H1 (cell line): Measurements from ENCODE around the gene NARS2. TPM values are rescaled to one million over a fixed set of nuclear protein-coding genes. Genes with fewer than 3 reads are reported as not detected.
"Not testable (repeated sequence)": the region's sequence is repeated elsewhere in the genome, so short reads cannot be mapped to it uniquely, and the experiment has no call there.

Experiments
- CTCF ChIA-PET: fragments of 300-600 bp; sonication (Branson Sonifier 250); formaldehyde crosslinking; loops from one replicate; lab custom pipeline; 2021; ENCODE audit not compliant: partially characterized antibody; lab: Charles Lee
- POLR2A ChIA-PET: fragments of 300-600 bp; sonication (Branson Sonifier 250); formaldehyde crosslinking; loops from one replicate; lab custom pipeline; 2021; ENCODE audit warnings: inconsistent platforms; ENCODE audit not compliant: partially characterized antibody; lab: Charles Lee
- DNase-seq, 2 experiments: peaks; one replicate each; pipeline versions ENCODE4 v3.0.0 to v3.0.0-alpha.2; 2010 to 2022; ENCODE audit warnings: low spot score in 2 of 2, low read depth in 1 of 2, mixed read lengths in 1 of 2
- FAIRE-seq: peaks from 2 replicates; lab custom pipeline; 2011; peaks lifted over from hg19 to GRCh38; lab: Jason Lieb, UNC
- H2AFZ ChIP-seq: 2 replicates; pipeline ENCODE4 v1.8.1; 2012; ENCODE audit warnings: low read length, inconsistent platforms
- H2AK5ac ChIP-seq: 2 replicates; pipeline ENCODE4 v1.6.1; 2013; ENCODE audit warnings: low read depth, low read length
- H2BK120ac ChIP-seq: replicated peaks from 2 replicates; pipeline ENCODE3; 2013; ENCODE audit warnings: low read depth, low read length, inconsistent platforms
- H2BK12ac ChIP-seq: 2 replicates; pipeline ENCODE4 v1.6.1; 2013; ENCODE audit warnings: low read depth, low read length
- H2BK15ac ChIP-seq: 2 replicates; pipeline ENCODE4 v1.6.1; 2013; ENCODE audit warnings: low read length
- H2BK20ac ChIP-seq: 2 replicates; pipeline ENCODE4 v1.6.1; 2013; ENCODE audit warnings: low read length
- H2BK5ac ChIP-seq: 2 replicates; pipeline ENCODE4 v1.6.1; 2013; ENCODE audit warnings: low read depth, low read length
- H3K14ac ChIP-seq: 2 replicates; pipeline ENCODE4 v1.6.1; 2013; ENCODE audit warnings: inconsistent platforms; ENCODE audit not compliant: insufficient read length
- H3K18ac ChIP-seq: 2 replicates; pipeline ENCODE4 v1.6.1; 2013; ENCODE audit warnings: low read length; ENCODE audit errors: extremely low read depth
- H3K23ac ChIP-seq: 2 replicates; pipeline ENCODE4 v1.6.1; 2013; ENCODE audit warnings: inconsistent platforms; ENCODE audit not compliant: insufficient read length
- H3K23me2 ChIP-seq: 2 replicates; pipeline ENCODE4 v1.6.1; 2013; ENCODE audit warnings: low read depth, low read length
- H3K27ac ChIP-seq: 2 replicates; pipeline ENCODE4 v1.6.1; 2011; ENCODE audit warnings: low read depth, low read length, inconsistent platforms
- H3K27me3 ChIP-seq, 4 experiments: replicated peaks in 1 of 4; 1 replicate in 1 of 4; 2 replicates in 3 of 4; pipeline versions ENCODE4 v1.6.1 to v1.8.1; 2011 to 2013; ENCODE audit warnings: low read length in 3 of 4, mild to moderate bottlenecking in 3 of 4, inconsistent platforms in 2 of 4, mixed read lengths in 2 of 4, moderate library complexity in 1 of 4; ENCODE audit not compliant: control insufficient read depth in 3 of 4, insufficient read depth in 3 of 4; ENCODE audit errors: extremely low read depth in 1 of 4
- H3K36me3 ChIP-seq, 4 experiments: 2 replicates each; pipeline versions ENCODE4 v1.6.1 to v1.8.1; 2011 to 2013; ENCODE audit warnings: mild to moderate bottlenecking in 4 of 4, low read length in 3 of 4, moderate library complexity in 2 of 4, control low read depth in 1 of 4, inconsistent platforms in 1 of 4; ENCODE audit not compliant: insufficient read depth in 4 of 4, control insufficient read depth in 2 of 4
- H3K4ac ChIP-seq: replicated peaks from 2 replicates; pipeline ENCODE3; 2013; ENCODE audit warnings: low read length, low read depth, mixed read lengths, inconsistent platforms; ENCODE audit not compliant: insufficient read length
- H3K4me1 ChIP-seq, 4 experiments: replicated peaks in 1 of 4; 1 replicate in 1 of 4; 2 replicates in 3 of 4; pipeline versions ENCODE4 v1.6.1 to v1.8.1; 2011 to 2013; ENCODE audit warnings: low read length in 3 of 4, inconsistent platforms in 2 of 4, mixed read lengths in 1 of 4; ENCODE audit not compliant: insufficient read depth in 4 of 4, control insufficient read depth in 3 of 4
- H3K4me2 ChIP-seq, 2 experiments: 2 replicates each; pipeline versions ENCODE4 v1.6.1 to v1.8.1; 2011 to 2013; ENCODE audit warnings: low read depth in 2 of 2, low read length in 2 of 2, control low read depth in 1 of 2, inconsistent platforms in 1 of 2, mild to moderate bottlenecking in 1 of 2; ENCODE audit not compliant: insufficient read depth in 1 of 2
- H3K4me3 ChIP-seq, 4 experiments: fragments of 200-600, 300-600 bp in 1 of 4; sonication (generic), shearing (Covaris generic), sonication (Bioruptor Twin) in 1 of 4; 2 replicates each; pipeline versions ENCODE4 v1.5.1 to v1.8.1; 2011 to 2016; ENCODE audit warnings: low read length in 4 of 4, low read depth in 3 of 4, control low read depth in 2 of 4, inconsistent platforms in 2 of 4, mild to moderate bottlenecking in 2 of 4, mixed read lengths in 1 of 4, moderate library complexity in 1 of 4; ENCODE audit not compliant: insufficient read depth in 2 of 4; ENCODE audit errors: extremely low read depth in 1 of 4
- H3K56ac ChIP-seq: replicated peaks from 2 replicates; pipeline ENCODE3; 2013; ENCODE audit warnings: low read depth, mild to moderate bottlenecking, mixed read lengths, low read length, inconsistent platforms; ENCODE audit not compliant: insufficient read length
- H3K79me1 ChIP-seq: 2 replicates; pipeline ENCODE4 v1.6.1; 2013; ENCODE audit warnings: low read depth, low read length, control low read depth
- H3K79me2 ChIP-seq, 2 experiments: 2 replicates each; pipeline versions ENCODE4 v1.6.1 to v1.8.1; 2012 to 2013; ENCODE audit warnings: low read length in 2 of 2, mild to moderate bottlenecking in 2 of 2, inconsistent platforms in 1 of 2; ENCODE audit not compliant: insufficient read depth in 2 of 2, control insufficient read depth in 1 of 2
- H3K9ac ChIP-seq, 4 experiments: replicated peaks in 1 of 4; 1 replicate in 1 of 4; 2 replicates in 3 of 4; pipeline versions ENCODE4 v1.6.1 to v1.8.1; 2011 to 2013; ENCODE audit warnings: low read depth in 3 of 4, low read length in 3 of 4, control low read depth in 2 of 4, mild to moderate bottlenecking in 2 of 4, moderate library complexity in 2 of 4, inconsistent platforms in 1 of 4; ENCODE audit errors: extremely low read depth in 1 of 4
- H3K9me3 ChIP-seq, 2 experiments: 2 replicates each; pipeline versions ENCODE4 v1.6.1 to v1.8.1; 2012 to 2013; ENCODE audit warnings: mild to moderate bottlenecking in 2 of 2, moderate library complexity in 2 of 2, control low read depth in 1 of 2, inconsistent platforms in 1 of 2, low read depth in 1 of 2, low read length in 1 of 2, mixed read lengths in 1 of 2; ENCODE audit not compliant: insufficient read depth in 2 of 2
- H4K20me1 ChIP-seq, 2 experiments: replicated peaks in 1 of 2; 2 replicates each; pipeline versions ENCODE3 to v1.8.1; 2011 to 2013; ENCODE audit warnings: inconsistent platforms in 2 of 2, low read length in 2 of 2, mild to moderate bottlenecking in 1 of 2; ENCODE audit not compliant: insufficient read depth in 2 of 2, control insufficient read depth in 1 of 2
- H4K5ac ChIP-seq: 2 replicates; pipeline ENCODE4 v1.6.1; 2013; ENCODE audit warnings: low read length, low read depth, mixed read lengths, inconsistent platforms; ENCODE audit not compliant: insufficient read length
- H4K8ac ChIP-seq: 2 replicates; pipeline ENCODE4 v1.8.0; 2013; ENCODE audit warnings: mild to moderate bottlenecking, moderate library complexity, low read length, inconsistent platforms; ENCODE audit not compliant: insufficient read depth; ENCODE audit errors: extremely low read depth
- H4K91ac ChIP-seq: replicated peaks from 2 replicates; pipeline ENCODE3; 2013; ENCODE audit warnings: low read length, mixed read lengths, inconsistent platforms; ENCODE audit not compliant: insufficient read length
- WGBS, 2 experiments: shearing (Covaris generic) in 1 of 2; methylation state at CpG; one replicate each; pipeline versions ENCODE4 v1.1.6 to v1.1.7; 2013 to 2015; ENCODE audit warnings: low lambda C conversion rate in 2 of 2, mixed read lengths in 2 of 2, inconsistent platforms in 1 of 2, low coverage in 1 of 2, missing lambda C conversion rate in 1 of 2; ENCODE audit not compliant: insufficient replicate concordance in 2 of 2, insufficient coverage in 1 of 2, insufficient read length in 1 of 2; ENCODE audit errors: extremely low coverage in 1 of 2, missing lambda C conversion rate in 1 of 2; 5-methylcytosine and 5-hydroxymethylcytosine counted together
- polyA plus RNA-seq, 7 experiments: library from polyadenylated mRNA; depleted of rRNA in 3 of 7; stranded (reverse) in 5 of 7; unstranded in 2 of 7; fragments of >200 nt in 5 of 7; fragments of 200-250 nt in 2 of 7; gene quantifications; 1 replicate in 5 of 7; 2 replicates in 1 of 7; 4 replicates in 1 of 7; pipeline versions ENCODE4 v1.2.1 to v1.2.3, GENCODE V29; 2011 to 2013; ENCODE audit warnings: missing spikeins in 2 of 7, mixed read lengths in 2 of 7
- total RNA-seq: library from RNA; stranded (reverse); fragmentation: NEBNext Ultra II Directional; extraction: Animal tissue kit (Norgen Biotek cat#: 25700); gene quantifications from 2 replicates; pipeline ENCODE4 v1.2.1, GENCODE V29; 2021

NARS2 gene
- total and polyA plus RNA-seq, 2 of the 8 experiments (the other 6 are each of a cell fraction or from before 2014, with no cell fraction given) = 26.2 to 51.6 TPM

DNA sequence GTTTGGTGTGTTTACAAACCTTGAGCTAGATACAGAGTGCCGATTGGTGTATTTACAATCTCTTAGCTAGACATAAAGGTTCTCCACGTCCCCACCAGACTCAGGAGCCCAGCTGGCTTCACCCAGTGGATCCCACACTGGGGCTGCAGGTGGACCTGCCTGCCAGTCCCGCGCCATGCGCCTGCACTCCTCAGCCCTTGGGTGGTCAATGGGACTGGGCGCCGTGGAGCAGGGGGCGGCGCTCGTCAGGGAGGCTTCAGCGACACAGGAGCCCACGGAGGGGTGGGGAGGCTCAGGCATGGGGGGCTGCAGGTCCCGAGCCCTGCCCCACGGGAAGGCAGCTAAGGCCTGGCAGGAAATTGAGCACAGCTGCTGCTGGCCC is 109.9 kb downstream of the NARS2 start:
- H4K91ac ChIP-seq, H3K4ac ChIP-seq, H2BK12ac ChIP-seq, H2AFZ ChIP-seq, H2AK5ac ChIP-seq, H3K18ac ChIP-seq, H2BK120ac ChIP-seq, H2BK20ac ChIP-seq, H3K4me2 ChIP-seq, H3K23me2 ChIP-seq, H3K23ac ChIP-seq, POLR2A ChIA-PET, FAIRE-seq, H2BK5ac ChIP-seq, H3K14ac ChIP-seq, H2BK15ac ChIP-seq, H3K56ac ChIP-seq, H4K20me1 ChIP-seq, H4K5ac ChIP-seq, H3K79me2 ChIP-seq, H3K27ac ChIP-seq, H4K8ac ChIP-seq, H3K9me3 ChIP-seq, DNase-seq, H3K27me3 ChIP-seq, H3K4me3 ChIP-seq, H3K4me1 ChIP-seq, H3K79me1 ChIP-seq, H3K9ac ChIP-seq: not testable (repeated sequence)
- 100% methylated on average over 5 of the region's 14 CpGs; no CpG with 5 or more reads in 1 of the 2 experiments for WGBS, 2 experiments
- CTCF ChIA-PET = interaction anchor here (0.6 to 2.2 kb wide), 4 partner anchors 12 to 100 kb away, joined by 3 to 6 read pairs (median 3); no protein-coding TSS in a partner anchor
- H3K36me3 ChIP-seq = peaks cover 0 to 34% (median 15%) of the 10 kb centered on the region in 4 experiments; a peak in 5 of 8 replicates
